HG02763 (cell line): Measurements from ENCODE around the gene FBXL13.
"Not testable (repeated sequence)": the region's sequence is repeated elsewhere in the genome, so short reads cannot be mapped to it uniquely, and the experiment has no call there.

Experiments used
- ATAC-seq: cut with Tn5 transposase; IDR thresholded peaks from one replicate; pipeline ENCODE4 v1.9.1; 2021; ENCODE audit warnings: mild to moderate bottlenecking, moderate library complexity; ENCODE audit not compliant: unreplicated experiment

Gene FBXL13

DNA sequence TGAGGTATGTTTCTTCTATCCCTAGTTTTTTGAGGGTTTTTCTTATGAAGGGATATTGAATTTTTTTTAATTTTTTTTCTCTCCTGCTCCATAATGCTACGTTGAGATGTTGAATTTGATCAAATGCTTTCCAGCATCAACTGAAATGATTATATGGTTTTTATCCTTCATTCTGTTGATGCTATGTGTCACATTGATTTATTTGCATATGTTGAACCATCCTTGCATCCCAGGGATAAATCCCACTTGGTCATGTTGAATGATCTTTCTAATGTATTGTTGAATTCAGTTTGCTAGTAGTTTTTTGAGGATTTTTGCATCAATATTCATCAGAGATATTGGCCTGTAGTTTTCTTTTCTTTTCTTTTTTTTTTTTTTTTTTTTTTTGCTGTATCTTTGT lies 171.0 kb downstream of the FBXL13 start:
- ATAC-seq = not testable (repeated sequence)

DNA sequence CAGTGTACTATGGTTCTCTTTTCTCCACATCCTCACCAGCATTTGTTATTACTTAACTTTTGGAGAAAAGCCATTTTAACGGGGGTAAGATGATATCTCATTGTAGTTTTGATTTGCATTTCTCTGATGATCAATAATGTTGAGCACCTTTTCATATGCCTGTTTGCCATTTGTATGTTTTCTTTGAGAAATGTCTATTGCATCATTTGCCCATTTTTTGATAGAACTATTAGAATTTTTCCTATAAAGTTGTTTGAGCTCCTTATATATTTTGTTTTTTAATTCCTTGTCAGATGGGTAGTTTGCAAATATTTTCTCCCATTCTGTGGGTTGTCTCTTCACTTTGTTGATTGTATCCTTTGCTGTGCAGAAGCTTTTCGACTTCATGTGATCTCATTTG lies 172.5 kb downstream of the FBXL13 start:
- not testable (repeated sequence) for ATAC-seq

DNA sequence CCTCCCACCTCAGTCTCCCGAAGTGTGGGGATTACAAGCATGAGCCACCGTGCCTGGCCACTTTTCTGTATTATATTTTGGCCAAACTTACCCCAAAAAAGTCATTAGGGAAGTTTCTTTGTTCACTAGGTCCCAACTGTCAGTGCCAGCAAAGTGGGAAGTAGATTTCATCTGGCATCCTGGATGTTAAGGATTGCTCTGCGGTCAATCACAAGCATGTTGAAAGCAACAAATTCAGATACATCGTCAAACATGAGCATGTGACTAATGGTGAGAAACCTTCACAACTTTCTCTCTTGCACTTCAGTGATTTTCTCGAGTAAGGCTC lies 176.1 kb downstream of the FBXL13 start:
- ATAC-seq = no peak

DNA sequence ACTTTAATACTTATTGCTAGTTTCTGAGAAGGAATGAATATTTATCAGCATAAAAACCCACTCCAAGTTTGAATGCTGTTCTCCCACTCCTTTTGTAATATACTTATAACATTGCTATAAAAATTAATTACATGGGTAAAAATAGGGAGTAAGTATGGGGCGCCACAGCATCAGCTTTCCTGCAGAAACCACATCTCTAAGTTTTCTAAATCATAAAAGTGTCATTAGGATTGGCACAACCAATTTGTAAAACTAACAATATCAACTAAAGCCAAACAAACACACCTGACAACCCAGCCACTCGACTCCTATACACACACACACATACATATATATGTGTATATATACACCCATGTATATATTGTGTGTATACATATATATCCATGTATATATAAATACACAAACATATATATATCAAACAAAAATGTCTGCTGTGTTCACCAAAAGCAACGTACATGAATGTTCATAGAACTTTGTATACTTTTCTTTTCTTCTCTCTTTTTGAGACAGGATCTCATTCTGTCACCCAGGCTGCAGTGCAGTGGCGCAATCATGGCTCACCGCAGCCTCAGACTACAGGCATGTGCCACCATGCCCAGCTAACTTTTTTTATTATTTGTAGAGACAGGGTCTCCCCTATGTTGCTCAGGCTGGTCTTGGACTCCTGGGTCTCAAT lies 176.6 kb downstream of the FBXL13 start:
- ATAC-seq = no peak

DNA sequence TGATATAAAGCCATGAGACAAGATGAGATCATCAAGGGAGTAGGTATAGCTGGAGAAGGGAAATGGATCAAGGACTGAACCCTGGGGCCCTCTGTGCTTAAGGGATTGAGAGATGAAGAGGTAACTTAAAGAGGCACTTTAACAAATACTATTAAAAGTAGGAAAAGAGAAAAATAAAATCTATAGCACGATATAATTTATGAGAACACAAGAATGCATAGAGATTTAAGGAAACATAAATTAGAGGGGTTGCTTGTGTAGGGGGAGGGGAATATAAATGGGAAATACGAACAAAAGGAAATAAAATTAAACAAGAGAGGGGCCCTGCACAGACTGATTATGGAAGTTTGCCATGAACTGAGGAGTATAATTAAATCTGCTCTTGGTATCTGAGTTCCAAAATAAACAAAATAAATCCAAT lies 177.4 kb downstream of the FBXL13 start:
- ATAC-seq = no peak

DNA sequence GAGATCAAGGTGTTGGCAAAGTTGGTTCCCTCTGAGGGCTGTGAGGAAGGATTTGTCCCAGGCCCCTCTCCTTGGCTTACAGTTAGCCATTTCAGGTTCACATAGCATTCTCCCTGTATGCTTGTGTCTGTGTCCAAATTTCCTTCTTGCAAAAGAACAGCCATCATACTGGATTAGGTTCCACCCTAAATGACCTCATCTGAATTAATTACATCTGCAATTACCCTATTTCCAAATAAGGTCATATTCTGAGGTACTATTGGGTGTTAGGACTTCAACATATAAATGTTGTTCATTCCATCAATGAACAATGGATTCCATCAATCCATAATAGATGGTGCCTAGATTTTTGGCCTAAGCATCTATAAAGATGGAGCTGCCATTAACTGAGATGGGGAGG lies 178.0 kb downstream of the FBXL13 start:
- ATAC-seq = no peak

DNA sequence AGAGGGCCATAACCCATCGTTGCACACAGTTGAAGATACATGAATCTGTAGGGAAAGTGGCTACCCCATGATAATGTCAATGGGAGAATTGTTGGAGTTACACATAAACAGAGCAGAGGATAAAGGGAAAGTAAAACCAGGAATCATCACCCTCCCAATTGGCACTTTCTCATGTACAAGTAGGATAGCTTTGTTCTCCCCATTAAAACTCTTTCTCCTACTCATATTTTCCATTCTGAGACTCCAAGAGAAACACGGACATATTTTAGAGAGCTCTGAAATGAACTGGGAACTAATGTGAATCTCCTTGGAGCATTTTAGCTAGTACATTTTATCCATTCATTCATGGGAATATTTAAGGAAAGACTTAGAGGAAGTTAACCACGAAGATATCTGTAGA lies 179.0 kb downstream of the FBXL13 start:
- no peak for ATAC-seq

DNA sequence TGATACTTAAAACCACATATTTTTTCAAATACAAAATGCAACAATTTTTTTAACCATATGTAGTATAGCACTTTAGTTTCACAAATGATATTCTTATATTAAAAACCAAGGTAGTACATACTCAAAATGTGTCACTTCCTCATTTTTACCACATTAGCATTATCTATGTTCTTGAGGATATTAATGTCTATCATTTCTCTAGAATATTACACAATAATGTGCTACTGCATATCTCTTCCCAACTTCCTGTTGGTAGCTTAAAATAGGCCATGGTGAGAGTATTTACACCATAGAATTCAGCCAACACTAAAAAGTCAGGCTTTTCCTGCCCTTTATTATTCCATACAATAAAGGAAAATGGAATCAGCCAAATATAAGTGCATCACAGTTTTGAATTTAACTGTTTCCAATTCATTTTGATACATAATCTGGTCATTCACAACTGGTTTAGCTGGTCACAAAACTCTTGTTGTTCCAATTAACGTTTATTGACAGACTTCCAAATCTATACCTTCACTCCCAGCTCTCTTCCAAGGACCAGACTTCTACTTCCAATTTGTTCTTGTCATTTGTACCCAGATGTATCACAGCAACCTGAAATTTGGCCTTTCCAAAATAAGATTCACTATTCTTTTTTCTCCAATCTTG lies 181.8 kb downstream of the FBXL13 start:
- ATAC-seq = no peak

DNA sequence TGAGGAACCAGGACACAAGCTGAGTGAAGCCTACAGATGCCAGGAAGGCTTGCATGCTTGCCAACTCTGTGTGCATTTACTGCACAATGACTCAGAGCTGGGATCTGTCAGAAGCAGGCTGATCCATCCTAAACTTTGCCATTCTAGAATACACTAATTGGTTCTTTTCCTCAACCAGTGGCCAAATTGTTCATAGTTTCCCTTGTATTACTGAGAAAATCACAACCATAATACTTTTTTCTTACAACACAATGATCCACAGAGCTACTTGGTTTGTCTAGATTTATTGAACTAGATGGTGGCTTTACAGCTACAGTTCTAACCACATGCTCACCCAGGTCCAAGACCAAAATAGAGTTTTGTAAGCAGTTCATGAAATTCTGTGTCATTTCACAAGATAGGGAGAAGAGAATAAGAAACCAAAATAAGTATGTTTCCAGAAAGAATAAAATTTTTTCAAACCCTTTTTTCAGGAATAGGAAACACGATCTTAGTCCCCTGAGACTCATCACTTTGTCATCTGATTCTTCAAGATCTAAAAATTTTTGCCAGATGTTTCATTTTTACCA lies 182.8 kb downstream of the FBXL13 start:
- ATAC-seq = no peak

DNA sequence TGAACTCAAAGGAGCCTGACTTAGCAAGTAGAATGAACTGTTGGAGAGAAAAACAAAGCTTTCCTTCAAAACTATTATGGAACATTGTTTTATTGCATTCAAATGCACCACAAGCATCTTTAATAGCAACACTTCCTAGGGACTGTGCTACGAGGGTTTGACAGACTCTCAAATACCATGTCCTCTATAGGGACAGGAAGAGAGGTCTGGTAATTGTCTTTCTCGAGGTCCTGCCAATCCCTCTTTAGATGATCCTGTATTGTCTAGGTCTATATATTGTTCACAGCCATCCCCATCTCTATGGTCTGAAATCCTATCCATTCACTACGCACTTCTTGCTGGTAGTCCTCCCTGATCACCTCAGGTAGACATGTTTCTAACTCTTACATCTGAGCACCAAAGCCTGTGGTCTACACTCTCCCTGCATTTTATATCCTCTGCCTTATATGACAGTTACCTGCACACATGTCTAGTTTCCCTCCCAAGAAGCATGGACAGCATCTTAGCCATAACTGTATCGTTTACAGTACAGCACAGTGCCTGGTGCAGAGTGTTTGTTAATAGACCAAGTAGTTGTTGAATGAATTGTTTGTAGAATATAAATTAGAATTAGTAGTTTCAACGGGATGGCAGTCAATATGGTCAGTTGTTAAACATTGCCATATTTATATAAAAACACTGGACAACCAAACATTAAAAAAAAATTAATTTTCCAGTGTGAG lies 183.5 kb downstream of the FBXL13 start:
- no peak for ATAC-seq

DNA sequence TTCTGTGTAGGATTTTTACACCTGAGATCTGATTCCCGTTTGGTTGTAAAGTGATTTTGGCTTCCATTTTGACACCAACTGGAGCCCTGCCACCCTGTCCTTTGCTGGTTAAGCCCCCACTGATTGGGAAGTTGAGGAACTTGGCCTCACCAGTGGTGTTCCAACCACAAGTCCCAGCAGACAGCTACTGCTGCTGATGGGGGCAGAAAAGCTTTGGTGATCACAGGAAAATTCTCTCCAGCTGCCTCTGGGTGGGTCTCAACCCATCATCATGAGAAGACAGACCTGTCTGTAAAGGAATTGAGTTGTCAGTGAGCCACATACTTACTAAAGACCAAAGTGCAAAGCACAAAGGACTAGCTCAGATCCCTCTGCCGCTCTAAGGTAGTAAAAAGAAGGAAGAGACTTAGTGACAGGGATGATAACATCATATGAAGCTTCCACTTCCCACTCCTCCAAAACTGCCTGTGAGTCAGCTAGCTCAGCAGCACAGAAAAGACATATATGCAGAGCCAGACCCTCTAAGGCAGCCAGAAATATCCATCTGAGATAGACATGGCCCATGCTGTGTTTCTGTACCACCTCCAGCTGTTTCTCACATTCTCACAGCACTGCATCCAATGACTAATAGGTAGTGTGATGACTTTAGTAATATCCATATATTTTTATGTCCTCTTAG lies 184.2 kb downstream of the FBXL13 start:
- no peak for ATAC-seq

DNA sequence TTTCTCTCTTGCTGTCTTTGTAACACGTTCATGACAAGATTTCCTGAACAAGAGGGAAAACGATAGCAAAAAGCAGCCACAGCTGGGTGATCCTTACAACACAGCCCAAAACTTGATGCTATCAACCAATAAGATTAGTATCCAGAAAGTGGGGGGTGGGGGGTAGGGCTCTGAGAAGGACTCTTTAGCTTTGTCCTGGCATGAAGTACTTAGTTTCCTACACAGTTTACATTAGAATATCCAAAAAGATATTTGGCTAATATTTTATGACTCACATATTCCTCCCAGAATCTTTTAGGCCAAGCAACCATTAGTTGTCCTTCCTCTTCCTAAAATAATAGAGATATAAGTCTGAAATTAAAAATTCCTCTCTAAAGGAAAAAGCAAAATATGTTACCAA lies 184.7 kb downstream of the FBXL13 start:
- no peak for ATAC-seq

DNA sequence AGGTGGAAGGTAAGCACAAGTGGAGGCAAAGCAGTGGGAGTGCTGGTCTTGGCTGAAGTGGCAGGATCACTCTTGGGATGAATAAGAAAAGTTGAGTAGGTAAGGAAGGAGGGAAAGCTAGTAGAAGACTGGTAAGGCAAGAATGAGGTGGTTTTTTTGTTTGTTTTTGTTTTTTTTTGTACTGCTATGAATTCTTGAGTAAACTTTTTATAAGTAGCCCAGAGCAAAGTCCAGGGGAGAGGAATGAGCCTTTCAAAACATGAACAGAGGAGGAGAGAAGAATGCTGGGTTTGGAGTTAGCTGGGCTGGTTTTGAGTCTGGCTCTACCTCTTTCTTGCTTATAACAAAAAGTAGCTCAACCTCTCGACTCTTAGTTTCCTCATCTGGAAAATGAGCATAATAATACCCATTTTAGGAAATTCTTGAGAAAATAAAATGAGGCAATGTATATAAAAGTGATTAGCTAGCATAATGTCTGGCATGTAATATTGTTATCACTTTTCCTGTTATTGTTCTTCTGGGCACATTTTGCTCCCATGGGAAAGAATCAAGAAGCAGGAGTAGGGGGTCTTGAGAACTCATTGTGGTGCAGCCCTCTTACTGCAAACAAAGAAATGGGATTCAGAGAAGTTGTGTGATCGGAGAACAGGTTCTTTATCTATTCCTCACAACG lies 185.9 kb downstream of the FBXL13 start:
- no peak for ATAC-seq

DNA sequence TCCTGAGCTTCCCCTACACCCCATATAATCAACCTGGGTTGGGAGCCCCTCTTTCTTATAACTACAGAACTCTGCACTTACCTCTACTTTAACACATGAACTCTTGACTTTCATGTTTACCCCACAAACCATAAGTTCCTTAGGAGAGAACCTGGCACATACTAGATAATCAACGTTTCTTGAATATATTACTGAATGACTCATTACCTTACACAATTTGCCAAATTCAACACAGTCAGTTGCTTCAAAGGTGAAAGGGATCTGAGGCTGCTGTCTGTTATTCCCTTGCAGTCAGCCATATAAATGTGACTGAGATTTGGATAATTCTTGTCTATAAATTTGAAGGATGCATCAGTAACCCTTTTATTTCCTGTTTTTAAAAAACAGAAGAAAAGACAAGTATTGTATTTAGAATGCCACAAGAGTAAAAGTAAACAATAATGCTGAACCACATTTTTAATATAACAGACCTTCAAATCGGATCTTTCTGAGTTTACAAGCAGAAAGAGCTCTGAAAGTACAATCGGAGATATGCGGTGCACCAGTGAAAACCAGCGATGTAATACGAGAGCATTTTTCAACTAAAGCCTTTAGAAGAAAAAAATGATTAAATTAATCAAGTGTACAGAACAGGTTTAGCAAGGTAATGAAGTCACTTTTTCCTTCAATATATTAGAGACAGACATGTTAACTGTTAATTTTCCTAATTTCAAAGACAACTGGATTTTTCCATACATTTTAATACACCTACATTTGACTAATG lies 191.3 kb downstream of the FBXL13 start:
- no peak for ATAC-seq

DNA sequence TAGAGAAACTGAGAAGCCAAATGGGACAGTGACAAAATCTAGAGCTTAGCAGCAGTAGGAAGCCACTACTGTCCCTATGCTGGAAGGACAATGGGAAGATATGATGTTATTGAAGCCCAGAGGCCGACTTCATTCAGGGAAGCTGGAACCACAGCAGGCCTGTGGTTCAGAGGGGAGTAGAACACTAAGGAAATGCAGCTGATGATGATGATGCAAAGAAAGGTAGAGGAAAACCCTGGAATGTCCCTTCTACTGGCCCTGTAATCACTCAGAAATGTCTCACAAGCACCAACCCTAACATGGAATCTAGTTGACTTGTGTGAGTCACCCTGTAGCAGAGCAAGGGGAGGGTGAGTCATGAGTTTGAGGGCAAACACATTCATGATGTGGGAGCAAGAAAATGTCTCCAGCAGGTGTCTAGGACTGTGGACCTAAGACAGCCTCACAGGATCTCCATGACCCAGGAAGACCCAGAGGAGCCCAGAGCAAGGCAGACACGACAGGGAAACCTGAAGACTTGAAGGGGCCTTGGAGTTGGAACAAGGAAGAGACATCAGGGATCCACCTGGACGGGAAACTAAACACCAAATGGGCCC lies 198.8 kb downstream of the FBXL13 start:
- no peak for ATAC-seq

DNA sequence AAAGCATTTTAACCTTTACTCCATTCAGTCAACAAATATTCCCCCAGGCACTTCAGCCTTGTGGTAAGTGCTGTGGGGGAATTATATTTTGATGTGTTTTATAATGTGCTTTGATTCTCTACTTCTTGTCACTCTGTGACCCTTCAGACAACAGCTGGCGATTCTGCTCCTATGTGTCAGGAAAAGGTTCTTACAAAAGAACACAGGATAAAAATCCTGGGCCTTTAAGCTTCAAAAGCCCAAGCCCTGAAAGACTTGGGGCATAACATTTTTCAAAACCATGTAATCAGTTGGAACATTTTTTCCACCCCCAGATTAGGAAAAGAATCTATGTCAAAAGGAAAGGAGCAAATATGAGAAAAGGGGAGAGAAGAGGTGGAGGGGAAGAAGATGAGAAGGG lies 199.6 kb downstream of the FBXL13 start:
- ATAC-seq = no peak

DNA sequence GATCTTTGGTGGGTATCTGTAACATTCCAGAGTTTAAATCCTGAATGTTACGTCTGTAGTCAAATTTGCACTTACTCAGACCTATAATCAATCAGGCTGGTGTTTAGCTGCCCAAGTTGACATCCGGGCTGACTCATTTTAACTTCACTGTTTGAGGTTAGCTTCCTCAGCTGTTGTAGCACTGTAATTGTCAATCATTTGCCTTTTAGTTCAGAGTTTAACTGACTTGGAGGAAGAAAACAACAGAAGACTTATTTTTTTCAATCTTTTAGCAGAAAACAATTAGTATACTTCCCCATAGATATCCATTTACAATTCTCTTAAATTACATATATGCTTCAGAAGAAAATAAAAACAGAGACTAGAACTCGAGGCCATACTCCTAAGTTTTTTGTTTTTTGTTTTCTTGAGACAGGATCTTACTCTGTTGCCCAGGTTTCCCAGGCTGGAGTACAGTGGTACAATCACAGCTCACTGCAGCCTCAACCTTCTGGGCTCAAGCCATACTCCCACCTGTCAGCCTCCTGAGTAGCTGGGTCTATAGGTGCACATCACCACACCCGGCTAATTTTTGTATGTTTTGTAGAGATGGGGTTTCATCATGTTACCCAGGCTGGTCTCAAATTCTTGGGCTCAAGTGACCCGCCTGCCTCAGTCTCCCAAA lies 200.3 kb downstream of the FBXL13 start:
- ATAC-seq = peak; percentile 95

DNA sequence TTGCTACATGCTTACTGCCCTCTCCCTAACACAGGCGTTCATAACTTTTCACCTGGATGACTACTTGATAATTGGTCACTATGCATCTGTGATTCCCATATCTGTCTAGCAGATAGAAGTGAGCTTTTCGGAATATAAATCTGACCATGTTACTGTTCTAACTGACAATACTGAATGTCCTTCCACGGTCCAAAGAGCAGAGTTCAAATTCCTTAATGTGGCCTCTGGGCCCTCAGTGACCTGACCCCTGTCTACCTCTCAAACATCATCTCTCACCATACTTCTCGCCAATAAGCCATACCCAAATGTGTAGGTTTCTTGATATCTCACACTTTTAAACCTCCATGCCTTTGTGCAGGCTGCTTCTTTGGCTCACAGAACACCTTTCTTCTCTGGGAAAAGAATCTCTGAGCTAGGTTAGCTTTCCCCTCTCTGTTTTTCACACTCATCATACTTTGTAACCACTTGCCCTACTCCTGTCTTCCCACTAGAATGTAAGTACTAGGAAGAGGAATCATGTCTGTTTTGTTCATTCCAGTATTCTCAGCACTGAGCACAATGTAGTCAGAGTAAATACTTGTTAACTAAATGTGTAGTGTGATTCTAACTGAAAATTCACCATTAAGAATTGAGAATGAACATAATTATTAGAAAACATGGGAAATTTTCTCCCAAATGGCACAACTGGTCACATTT lies 201.0 kb downstream of the FBXL13 start:
- ATAC-seq = peak; percentile 29

DNA sequence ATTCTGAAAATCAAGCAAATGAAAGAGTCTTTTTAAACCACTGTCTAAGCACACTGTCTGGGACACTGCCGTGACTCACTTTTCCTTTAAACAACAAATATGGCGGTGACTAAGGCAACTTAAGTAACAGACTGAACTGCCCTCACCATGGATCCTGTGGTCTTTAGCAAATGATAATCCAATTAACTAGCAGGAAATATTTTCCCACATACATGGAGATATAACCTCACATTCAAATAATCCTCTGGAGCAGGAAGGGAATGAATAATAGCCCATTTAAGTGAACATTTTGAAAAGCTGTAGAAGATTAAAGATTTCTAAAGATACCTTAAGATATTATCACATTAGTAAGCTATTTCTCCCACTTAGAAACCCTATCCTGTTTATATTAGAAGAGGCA lies 202.1 kb downstream of the FBXL13 start:
- no peak for ATAC-seq
